HuH-7 (cell line): ENCODE measurements around the gene TPST2.
"Not testable (repeated sequence)": the region's sequence is repeated elsewhere in the genome, so short reads cannot be mapped to it uniquely, and the experiment has no call there.

Experiments used
- DNase-seq: peaks from one replicate; pipeline ENCODE4 v3.0.0; 2011; ENCODE audit warnings: low spot score

The TPST2 gene

GRCh38 chr22:26589845-26590736 lies at the start of gene TPST2:
TSS of gene TPST2 (minus strand) at chr22:26590132. CDS start at chr22:26541630, 48,502 bp downstream.
- DNase-seq, result peak; percentile 84

DNA sequence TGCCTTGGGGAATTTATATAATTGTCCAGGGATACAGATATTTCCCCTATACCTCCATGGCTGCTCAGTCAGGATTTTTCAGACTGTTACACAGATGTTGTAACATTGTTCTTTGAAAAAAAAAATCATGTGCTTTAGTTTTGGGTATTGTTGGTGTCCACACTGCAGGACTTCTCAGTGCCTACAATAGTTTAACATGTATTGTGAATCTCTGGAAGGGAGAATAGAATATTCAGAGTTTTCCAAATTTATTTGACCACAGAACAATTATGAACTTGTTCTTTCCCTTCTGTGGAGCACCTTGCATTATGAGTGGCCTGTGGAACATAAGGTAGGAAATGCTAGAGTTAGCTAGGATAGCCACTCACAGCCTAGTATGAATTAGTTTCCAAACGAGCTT lies 46.4 kb upstream of the TPST2 start:
- no peak for DNase-seq

DNA sequence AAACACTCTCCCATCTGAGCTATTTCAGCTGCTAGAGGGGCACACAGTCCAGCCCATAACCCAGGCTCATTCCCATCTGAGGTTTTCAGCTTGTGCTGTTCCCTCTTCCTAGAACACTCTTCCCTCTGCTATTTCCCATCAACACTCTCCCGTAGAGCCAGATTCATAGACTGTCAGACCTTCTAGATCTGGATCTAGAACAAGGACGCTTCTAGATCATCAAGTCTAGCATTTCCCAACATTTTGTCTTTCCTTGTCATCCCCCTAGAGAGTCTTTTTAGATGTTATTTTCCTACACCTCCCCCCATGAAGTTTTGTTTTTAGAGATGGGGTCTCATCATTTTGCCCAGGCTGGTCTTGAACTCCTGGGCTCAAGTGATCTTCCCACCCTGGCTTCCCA lies 45.2 kb upstream of the TPST2 start:
- DNase-seq, result no peak

DNA sequence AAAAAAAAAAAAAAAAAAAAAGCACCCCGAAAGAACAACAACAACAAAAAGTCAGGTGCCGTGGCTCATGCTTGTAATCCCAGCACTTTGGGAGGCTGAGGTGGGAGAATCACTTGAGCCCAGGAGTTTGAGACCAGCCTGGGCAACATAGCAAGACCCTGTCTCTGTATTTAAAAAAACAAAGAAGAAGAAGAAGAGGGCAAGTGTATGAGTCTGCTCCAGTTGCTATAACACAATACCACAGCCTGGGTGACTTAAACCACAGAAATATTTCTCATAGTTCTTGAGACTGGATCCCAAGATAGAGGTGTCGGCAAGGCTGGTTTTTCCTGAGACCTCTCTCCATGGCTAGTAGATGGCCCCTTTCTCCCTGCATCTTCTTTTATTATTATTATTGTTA lies 44.3 kb upstream of the TPST2 start:
- DNase-seq, result no peak

GRCh38 chr22:26632422-26633155 lies 42.7 kb upstream of the TPST2 start:
- no peak for DNase-seq

DNA sequence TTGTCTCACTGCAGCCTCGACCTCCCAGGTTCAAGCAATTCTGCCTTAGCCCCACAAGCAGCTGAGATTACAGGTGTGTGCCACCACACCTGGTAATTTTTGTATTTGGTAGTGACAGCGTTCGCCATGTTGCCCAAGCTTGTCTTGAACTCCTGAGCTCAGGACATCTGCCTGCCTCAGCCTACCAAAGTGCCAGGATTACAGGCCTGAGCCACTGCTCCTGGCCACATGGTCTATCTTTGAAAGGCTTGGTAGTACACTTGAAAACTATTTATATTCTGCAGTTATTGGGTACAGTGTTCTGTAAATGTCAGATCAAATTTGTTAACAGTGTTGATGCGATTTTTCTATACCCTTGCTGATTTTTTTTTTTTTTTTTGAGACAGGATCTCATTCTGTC lies 41.4 kb upstream of the TPST2 start:
- no peak for DNase-seq

DNA sequence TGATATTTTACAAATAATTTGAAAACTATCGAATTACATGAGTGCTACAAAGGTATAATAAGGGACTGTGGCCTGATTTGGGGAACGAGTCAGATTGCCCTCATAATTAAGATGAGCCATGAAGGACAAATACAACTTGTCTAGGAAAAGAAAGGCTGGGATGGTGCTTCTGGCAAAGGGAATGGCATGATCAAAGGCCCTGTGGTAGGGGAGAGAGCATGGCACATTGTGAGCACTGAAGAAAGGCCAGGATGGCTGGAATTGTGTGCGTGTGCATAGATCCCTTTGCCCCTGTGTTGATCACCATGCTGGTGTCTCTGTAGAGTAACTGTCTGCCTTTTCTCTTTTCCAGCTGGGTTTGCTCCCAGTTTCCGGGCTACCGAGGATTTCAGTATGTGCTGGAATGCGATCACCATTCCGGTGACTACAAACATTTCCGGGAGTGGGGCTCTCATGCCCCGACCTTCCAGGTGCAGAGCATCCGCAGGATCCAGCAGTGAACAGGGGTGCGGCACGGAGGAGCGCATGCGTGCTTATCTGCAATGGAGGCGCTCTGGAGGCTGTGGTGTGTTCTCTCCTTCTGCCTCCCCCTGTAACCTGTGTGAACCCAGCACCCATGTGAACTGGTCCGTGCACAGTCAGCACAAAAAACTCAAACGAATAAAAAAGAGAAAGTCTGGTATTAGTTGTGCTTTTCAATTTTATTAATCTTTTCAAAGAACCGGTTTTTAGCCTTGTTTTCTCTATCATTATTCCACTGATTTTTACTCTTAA lies 40.2 kb upstream of the TPST2 start:
- DNase-seq, result no peak

GRCh38 chr22:26624803-26625202 lies 34.9 kb upstream of the TPST2 start:
- no peak for DNase-seq

DNA sequence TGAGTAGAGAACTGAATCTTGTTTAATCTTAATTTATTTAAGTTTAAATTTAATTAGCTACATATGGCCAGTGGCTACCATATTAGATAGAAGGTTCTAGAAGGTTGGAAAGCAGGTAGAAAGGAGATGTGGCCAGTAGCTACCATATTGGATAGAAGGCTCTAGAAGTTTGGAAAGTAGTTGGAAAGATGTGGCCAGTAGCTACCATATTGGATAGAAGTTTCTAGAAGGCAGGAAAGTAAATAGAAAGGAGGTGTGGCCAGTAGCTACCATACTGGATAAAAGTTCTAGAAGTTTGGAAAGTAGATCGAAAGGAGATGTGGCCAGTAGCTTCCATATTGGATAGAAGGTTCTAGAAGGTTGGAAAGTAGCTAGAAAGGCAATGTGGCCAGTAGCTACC lies 34.1 kb upstream of the TPST2 start:
- DNase-seq, result no peak

DNA sequence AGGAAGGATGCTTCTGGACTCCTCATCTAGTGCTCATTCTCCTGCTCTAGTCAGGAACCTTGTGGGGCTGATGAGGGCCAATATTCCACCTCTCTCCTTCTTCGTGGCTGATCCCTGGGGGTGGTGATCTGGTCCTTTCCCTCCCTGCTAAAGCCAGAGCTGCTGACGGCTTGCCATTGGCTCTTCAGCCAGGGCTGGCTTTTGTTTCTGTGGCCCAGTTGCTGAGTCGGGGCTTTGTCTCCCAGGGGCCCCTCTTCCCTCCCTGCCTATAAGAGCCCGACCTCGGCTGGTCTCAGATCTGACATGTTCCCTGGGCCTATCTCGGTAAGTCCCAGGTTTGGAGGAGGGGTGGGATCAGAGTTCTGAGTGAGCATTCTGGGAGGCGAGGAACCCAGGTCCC lies 31.7 kb upstream of the TPST2 start, which contains the start of gene CRYBA4:
CRYBA4 (plus strand) TSS at position 301 of the 400 bp plus-strand sequence. CDS start 634 bp downstream, outside the sequence.
- DNase-seq, result no peak

DNA sequence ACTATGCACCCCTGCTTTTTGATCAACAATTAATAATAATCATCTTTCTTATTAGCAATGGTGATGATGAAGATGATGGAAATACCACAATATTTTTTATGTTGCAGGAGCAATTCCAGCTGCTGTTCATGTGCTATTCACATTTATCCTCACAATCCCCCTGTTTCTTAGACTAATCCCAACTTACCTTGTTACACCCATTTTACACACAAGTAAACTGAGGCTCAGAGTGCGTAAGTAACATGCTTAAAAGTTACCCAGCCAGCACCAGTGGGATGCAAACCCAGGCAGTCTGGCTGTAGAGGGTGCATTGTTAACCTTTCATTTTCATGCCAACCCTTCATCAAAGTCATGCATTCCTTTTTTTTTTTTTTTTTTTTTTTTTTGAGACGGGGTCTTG lies 30.3 kb upstream of the TPST2 start:
- no peak for DNase-seq

GRCh38 chr22:26619510-26619909 lies 29.6 kb upstream of the TPST2 start:
- DNase-seq, result no peak

DNA sequence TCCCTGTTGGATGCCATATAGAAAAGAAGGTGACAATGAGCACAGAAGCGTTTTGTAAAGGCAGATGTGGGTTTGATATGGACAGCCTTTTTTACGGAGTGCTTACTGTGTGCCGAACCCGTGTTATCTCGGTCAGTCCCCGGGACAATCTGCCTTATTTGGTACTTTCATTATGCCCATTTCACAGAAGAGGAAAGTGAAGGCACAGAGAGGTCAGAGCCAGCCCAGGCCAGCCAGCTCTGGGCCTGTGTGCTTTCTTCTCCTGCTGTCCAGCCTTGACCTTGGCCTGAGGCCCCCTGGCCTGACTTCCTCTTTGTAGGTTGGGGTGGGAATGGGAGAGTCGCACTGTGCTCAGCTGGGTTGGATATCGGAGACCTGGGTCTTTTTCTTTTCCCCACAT lies 28.5 kb upstream of the TPST2 start:
- no peak for DNase-seq

DNA sequence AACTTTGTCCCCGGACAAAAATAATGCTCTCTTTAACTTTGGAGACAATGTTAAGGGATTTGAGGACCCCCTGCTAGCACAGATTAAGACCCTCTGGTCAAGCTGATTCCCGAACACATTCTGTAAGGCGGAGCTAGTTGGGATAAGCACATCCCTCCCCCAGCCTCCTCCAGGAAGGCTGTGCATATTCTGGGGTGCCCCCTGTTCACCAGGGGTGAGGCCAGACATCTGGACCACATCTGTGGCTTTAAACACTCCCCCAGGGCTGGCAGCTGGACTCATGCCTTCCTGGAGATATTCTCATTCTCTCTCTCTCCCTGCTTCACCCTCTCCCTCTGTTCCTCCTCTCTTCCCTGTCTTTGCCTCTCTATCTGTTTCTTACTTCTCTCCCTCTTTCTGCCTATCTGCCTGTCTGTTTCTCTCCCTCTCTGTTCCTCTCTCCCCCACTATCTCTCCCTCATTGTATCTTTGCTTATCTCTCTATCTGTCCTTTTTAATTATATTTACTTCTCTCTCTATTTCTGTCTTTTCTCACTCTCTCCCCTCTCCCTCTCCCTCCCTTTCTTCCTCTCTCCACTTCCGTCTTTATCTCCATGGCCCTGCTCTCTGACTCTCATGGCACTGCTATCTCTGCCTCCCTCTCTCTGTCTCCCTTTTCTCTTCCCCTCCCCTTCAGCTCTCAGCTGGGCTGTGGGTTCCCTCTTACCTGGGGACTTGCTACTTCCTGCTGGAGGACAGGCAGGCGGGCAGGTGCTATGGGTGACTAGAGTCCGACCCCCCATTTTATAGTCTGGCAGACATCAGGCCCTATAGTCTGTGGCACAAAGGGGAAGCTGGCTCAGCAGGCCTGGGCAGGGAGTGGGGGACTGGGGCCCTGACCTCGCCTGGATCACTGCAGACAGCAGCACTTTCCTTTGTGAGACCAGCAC lies 27.6 kb upstream of the TPST2 start, which contains the start of gene CRYBB1:
CRYBB1 (minus strand) TSS at position 757 of the 929 bp plus-strand sequence. CDS start 1,708 bp downstream, outside the sequence.
- DNase-seq, result no peak

DNA sequence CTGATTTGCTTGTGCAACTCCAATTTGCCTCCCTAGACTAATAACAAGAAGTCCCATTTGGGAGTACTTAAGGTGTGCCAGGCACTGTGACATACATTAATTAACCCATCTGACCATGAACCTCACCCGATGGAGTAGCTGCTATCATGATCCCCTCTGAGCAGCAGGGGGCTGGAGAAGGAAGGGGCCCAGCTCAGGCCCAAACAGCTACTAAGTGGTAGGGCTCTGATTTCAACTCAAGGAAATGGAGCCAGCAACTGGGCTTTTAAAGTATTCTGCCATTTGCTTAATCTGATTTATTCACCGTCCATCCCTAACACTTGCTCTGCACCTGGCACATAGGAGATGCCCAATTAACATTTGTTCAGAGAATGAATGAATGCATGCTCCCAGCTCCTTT lies 26.7 kb upstream of the TPST2 start:
- no peak for DNase-seq

GRCh38 chr22:26615830-26616435 lies 26.0 kb upstream of the TPST2 start:
- DNase-seq, result no peak

GRCh38 chr22:26615149-26615548 lies 25.2 kb upstream of the TPST2 start:
- no peak for DNase-seq

DNA sequence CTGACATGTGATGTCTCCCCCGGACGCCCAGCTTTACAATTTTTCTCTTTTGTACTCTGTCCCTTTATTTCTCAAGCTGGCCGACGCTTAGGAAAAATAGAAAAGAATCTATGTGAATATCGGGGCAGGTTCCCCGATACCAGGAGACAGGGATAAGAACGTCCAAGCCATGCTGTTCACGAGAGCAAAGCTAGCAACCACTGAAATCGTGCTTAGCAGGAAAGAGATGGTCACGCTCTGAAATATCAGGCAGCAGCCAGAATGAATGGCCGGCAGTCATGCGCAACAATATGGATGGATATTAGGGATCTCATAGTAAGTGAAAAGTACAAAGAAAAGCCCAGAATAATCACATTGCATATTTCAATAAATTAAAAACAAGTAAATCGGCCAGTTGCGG lies 24.4 kb upstream of the TPST2 start:
- no peak for DNase-seq

GRCh38 chr22:26613753-26614152 lies 23.8 kb upstream of the TPST2 start:
- DNase-seq, result not testable (repeated sequence)

DNA sequence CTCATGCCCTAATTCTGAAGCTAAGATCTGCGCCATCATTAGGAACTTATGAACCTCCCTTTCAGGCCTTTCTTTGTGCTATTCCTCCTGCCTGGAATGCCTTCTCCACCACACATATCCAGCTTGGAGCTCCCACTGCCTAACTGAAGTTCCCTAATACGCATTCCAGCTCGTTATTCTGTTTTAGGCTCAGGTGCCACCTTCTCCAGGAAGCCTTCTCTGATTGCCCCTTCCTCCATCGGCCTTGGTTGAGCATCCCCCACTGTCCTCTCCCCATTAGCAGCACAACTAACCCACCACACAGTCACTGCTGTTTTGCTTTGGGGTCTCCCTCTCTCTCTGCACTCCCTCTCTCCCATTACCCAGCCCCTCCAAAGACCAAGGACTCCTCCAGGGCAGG lies 22.7 kb upstream of the TPST2 start:
- no peak for DNase-seq

DNA sequence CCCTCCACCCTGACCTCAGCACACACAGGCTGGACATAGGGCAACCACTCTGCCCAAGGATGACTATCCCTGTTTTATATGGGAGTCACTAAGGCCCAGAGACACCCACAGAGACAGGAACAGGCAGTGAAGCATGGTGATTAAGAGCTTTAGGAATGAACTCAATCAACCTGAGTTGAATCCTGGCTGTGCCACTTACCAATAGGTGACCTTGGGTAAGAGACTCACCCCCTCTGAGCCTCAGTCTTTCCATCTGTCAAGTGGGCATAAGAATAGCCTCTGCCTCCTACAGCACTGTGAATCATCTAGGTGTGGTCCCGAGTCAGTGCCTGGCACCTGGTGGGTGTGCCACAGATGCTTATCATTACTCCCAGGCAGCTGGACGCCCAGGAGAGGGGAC lies 21.1 kb upstream of the TPST2 start:
- no peak for DNase-seq
